Vagina (tissue), 2 donors: ENCODE data around the gene EVC.

Source experiments
- POLR2A ChIP-seq, 2 donors: fragments of 450-650 bp; IDR thresholded peaks; one replicate each; pipeline ENCODE4 v1.6.1; 2017; ENCODE audit warnings: antibody characterized with exemption in 2 of 2, mild to moderate bottlenecking in 2 of 2, moderate library complexity in 2 of 2
- TF ChIP-seq, protein P1 (sequence below), 3 experiments: fragments of 450-650 bp in 2 of 3; fragments of 200-600 bp in 1 of 3; sonication (generic) in 1 of 3; IDR thresholded peaks; one replicate each; pipeline ENCODE4 v1.5.1; 2017 to 2019; ENCODE audit warnings: antibody characterized with exemption in 3 of 3, mild to moderate bottlenecking in 2 of 3, moderate library complexity in 2 of 3

DNA sequence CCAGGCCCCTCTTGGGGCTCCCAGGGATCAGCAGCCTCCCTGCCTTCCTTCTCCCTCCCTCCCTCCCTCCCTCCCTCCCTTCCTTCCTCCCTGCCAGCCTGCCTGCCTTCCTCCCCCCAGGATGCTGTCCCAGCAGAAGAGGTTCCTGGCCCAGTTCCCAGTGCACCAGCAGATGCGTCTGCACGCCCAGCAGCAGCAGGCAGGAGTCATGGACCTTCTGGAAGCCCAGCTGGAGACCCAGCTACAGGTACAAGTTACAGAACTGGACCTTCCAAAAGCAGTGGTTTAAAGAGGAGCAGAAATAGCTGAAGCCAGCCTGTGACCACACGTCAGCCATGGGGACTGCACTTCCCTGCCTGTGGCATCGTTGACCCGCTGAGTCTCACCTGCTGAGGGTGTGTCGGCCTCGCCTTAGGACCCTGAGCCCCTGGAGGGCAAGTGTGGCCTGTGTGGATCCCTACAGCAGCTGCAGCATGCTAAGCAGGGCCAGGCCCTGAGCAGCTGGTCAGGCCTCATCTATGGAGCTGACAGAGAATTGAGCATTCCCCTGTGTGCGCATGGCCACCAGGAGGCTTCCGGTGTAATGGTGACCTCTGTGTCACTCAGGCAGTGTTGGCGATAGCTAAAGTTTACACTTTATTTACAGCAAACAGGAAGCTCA is 97.2 kb downstream of the EVC start:
- TF ChIP-seq, protein P1, sequence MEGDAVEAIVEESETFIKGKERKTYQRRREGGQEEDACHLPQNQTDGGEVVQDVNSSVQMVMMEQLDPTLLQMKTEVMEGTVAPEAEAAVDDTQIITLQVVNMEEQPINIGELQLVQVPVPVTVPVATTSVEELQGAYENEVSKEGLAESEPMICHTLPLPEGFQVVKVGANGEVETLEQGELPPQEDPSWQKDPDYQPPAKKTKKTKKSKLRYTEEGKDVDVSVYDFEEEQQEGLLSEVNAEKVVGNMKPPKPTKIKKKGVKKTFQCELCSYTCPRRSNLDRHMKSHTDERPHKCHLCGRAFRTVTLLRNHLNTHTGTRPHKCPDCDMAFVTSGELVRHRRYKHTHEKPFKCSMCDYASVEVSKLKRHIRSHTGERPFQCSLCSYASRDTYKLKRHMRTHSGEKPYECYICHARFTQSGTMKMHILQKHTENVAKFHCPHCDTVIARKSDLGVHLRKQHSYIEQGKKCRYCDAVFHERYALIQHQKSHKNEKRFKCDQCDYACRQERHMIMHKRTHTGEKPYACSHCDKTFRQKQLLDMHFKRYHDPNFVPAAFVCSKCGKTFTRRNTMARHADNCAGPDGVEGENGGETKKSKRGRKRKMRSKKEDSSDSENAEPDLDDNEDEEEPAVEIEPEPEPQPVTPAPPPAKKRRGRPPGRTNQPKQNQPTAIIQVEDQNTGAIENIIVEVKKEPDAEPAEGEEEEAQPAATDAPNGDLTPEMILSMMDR (IDR thresholded peaks at IDR 0.05), result no peak
- TF ChIP-seq POLR2A (IDR thresholded peaks at IDR 0.05), result no peak
